Sigmoid colon (tissue), 4 donors: ENCODE results near the gene TLE2.

ENCODE experiments used
- POLR2AphosphoS5 ChIP-seq, 4 donors: sonication (generic); formaldehyde crosslinking; IDR thresholded peaks; one replicate each; pipeline ENCODE4 v1.6.1; 2017; ENCODE audit warnings: antibody characterized with exemption in 4 of 4
- TF ChIP-seq, protein P1 (sequence below), 4 experiments: fragments of 450-650 bp in 3 of 4; fragments of 200-600 bp in 1 of 4; IDR thresholded peaks; one replicate each; pipeline ENCODE4 v1.5.1; 2016 to 2019; ENCODE audit warnings: antibody characterized with exemption in 4 of 4, mild to moderate bottlenecking in 3 of 4, moderate library complexity in 2 of 4

DNA sequence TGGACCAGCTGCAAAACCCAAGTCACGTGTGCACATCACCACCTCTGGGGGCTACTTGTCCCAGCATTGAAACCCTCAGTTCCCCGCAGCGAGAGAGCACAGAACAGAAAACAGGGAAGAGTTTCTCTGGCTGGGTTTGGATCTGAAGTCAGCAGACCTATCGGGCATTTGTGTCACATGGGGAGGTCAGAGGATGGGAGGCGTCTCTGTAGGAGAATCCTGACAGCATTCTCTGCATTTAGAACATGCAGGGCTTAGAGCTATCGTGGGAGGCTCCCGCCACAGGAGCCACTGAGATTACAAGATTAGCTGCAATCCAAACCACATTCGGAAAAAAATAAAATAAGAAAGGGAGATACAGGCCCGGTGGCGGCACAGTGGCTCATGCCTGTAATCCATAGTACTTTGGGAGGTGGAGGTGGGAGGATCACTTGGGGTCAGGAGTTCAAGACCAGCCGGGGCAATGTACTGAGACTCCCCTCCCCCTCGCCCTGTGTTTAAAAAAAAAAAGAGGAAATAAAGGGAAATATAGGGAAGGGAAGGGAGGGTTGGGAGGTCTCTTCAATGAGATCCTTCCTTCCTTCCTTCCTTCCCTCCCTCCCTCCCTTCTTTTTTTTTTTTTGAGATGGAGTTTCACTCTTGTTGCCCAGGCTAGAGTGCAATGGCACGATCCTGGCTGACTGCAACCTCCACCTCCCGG is 54.6 kb downstream of the TLE2 start:
- TF ChIP-seq, protein P1, sequence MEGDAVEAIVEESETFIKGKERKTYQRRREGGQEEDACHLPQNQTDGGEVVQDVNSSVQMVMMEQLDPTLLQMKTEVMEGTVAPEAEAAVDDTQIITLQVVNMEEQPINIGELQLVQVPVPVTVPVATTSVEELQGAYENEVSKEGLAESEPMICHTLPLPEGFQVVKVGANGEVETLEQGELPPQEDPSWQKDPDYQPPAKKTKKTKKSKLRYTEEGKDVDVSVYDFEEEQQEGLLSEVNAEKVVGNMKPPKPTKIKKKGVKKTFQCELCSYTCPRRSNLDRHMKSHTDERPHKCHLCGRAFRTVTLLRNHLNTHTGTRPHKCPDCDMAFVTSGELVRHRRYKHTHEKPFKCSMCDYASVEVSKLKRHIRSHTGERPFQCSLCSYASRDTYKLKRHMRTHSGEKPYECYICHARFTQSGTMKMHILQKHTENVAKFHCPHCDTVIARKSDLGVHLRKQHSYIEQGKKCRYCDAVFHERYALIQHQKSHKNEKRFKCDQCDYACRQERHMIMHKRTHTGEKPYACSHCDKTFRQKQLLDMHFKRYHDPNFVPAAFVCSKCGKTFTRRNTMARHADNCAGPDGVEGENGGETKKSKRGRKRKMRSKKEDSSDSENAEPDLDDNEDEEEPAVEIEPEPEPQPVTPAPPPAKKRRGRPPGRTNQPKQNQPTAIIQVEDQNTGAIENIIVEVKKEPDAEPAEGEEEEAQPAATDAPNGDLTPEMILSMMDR (IDR thresholded peaks at IDR 0.05) = no peak
- peak in 1 of 4 donors; percentile 50 for TF ChIP-seq POLR2AphosphoS5 (IDR thresholded peaks at IDR 0.05)
